Esophagus squamous epithelium (tissue), 5 donors: Measurements from ENCODE around the gene CCDC50. TPM values are rescaled to one million over a fixed set of nuclear protein-coding genes. Genes with fewer than 3 reads are reported as not detected.
A peak's percentile ranks its signal among the peaks of the same experiment; 100 is the strongest.

Experiments
- DNase-seq: peaks from one replicate; lab custom pipeline; 2025; lab: John Stamatoyannopoulos, UW
- H3K27ac ChIP-seq, 4 donors: fragments of 200-600 bp; sonication (generic); one replicate each; pipeline ENCODE4 v1.5.1; 2016 to 2019; ENCODE audit warnings: mild to moderate bottlenecking in 1 of 4
- H3K27me3 ChIP-seq, 4 donors: fragments of 200-600 bp; sonication (generic); 1 replicate in 3 of 4; 2 replicates in 1 of 4; pipeline versions ENCODE4 v1.5.1 to v1.6.0; 2017 to 2021; ENCODE audit warnings: antibody characterized with exemption in 1 of 4
- H3K36me3 ChIP-seq, 3 donors: fragments of 200-600 bp; sonication (generic); one replicate each; pipeline ENCODE4 v1.5.1; 2016 to 2019
- H3K4me1 ChIP-seq, 3 donors: fragments of 200-600 bp; sonication (generic); one replicate each; pipeline ENCODE4 v1.5.1; 2017 to 2019
- H3K4me3 ChIP-seq, 4 donors: fragments of 200-600 bp; sonication (generic); 1 replicate in 3 of 4; 2 replicates in 1 of 4; pipeline ENCODE4 v1.5.1; 2016 to 2019; ENCODE audit warnings: mild to moderate bottlenecking in 2 of 4, moderate library complexity in 1 of 4
- H3K9me3 ChIP-seq, 3 donors: fragments of 200-600 bp; sonication (generic); one replicate each; pipeline ENCODE4 v1.5.1; 2016 to 2019
- CTCF ChIP-seq, 6 experiments: fragments of 450-650 bp in 4 of 6; fragments of 200-600 bp in 2 of 6; sonication (generic) in 2 of 6; IDR thresholded peaks; one replicate each; pipeline ENCODE4 v1.5.1; 2016 to 2019; ENCODE audit warnings: antibody characterized with exemption in 6 of 6, mild to moderate bottlenecking in 4 of 6, moderate library complexity in 4 of 6
- POLR2A ChIP-seq, 4 donors: fragments of 450-650 bp; IDR thresholded peaks; one replicate each; pipeline ENCODE4 v1.6.1; 2017; ENCODE audit warnings: antibody characterized with exemption in 4 of 4, mild to moderate bottlenecking in 4 of 4, moderate library complexity in 3 of 4
- WGBS, 2 donors: methylation state at CpG; one replicate each; pipeline ENCODE4 v1.1.5; 2018; 5-methylcytosine and 5-hydroxymethylcytosine counted together
- intact Hi-C: fragments of 100-400 bp; cut with DNase I; formaldehyde crosslinking; loops from one replicate; pipeline ENCODE4 v1.15.0; 2022
- total RNA-seq, 4 donors: library from RNA; depleted of rRNA; stranded (reverse); fragments of >200 nt; gene quantifications; one replicate each; pipeline ENCODE4 v1.1.0, GENCODE V29; 2016
- donor health status: DM: yes; HTN: yes; CAD: no.

CCDC50 gene
- total RNA-seq, 4 donors from 2014 or later, result 12.7 to 56.6 (median 30.5) TPM

DNA sequence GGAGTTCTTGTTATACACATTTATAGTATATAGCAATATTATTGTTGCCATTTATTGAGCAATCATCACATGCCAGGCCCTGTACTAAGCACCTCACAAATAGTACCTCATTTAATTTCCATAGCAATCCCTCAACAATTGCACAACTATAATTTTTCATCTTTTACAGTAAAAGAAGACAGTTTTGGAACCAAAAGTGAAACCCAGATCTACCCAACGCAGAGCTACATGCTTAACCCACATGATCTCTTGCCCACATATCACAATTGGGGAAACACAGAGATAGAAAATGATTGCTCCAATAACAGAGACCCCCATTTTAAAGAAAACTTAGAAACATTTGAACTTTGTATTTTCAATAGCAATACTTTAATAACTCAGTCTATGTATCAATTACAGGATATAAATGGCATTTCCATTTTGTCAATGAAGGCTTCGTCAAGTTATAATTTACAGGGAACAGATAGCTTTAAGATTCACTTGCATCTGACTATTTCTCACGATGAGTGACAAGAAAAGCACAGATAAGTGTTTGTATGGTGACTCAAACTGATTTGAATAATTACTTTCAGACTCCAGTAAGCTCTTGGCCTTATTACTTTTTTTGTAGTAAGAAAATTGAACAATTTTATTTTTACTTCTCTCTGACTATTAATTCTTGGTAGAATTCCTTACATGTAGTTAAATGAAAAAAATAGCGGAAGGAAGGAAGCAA, 38.7 kb upstream of the CCDC50 start:
- Histone ChIP-seq H3K9me3 (no peaks in the 10 kb centered on the region), H3K27me3 (no peaks in the 10 kb centered on the region), H3K4me3 (peak overlapping the region in 1 of 4 donors; percentile 12), H3K36me3 (no peaks in the 10 kb centered on the region), H3K27ac (peak overlapping the region in 1 of 4 donors; percentile 13), H3K4me1 (no peaks in the 10 kb centered on the region)
- 53% methylated on average over 4 of the region's 4 CpGs for WGBS, 2 donors
- DNase-seq, result no peak
- intact Hi-C loops, result no loop called here
- no peak for TF ChIP-seq CTCF (IDR thresholded peaks at IDR 0.05)
- no peak for TF ChIP-seq POLR2A (IDR thresholded peaks at IDR 0.05)

- TF ChIP-seq CTCF (IDR thresholded peaks at IDR 0.05) (no peak), POLR2A (IDR thresholded peaks at IDR 0.05) (no peak)
- 71 to 85% methylated on average over 5 of the region's 5 CpGs for WGBS, 2 donors
- no peaks in the 10 kb centered on the region for H3K4me1 ChIP-seq
Observed at GRCh38 chr3:191292243-191293015, 36.8 kb upstream of the CCDC50 start.

GRCh38 chr3:191294291-191294690, 34.9 kb upstream of the CCDC50 start:
- Histone ChIP-seq H3K27ac (no peak overlapping the region), H3K4me3 (no peak overlapping the region), H3K36me3 (no peaks in the 10 kb centered on the region), H3K27me3 (no peaks in the 10 kb centered on the region), H3K4me1 (no peaks in the 10 kb centered on the region), H3K9me3 (no peaks in the 10 kb centered on the region)
- WGBS, 2 donors, result 93 to 100% methylated on average over 1 of the region's 1 CpG
- TF ChIP-seq POLR2A (IDR thresholded peaks at IDR 0.05) (no peak), CTCF (IDR thresholded peaks at IDR 0.05) (no peak)
- no peak for DNase-seq
- intact Hi-C loops, result no loop called here

More at GRCh38 chr3:191292243-191293015, 36.8 kb upstream of the CCDC50 start:
- no peak overlapping the region for H3K4me3 ChIP-seq
- no peak for DNase-seq
- no peaks in the 10 kb centered on the region for H3K9me3 ChIP-seq
- intact Hi-C loops, result no loop called here
- no peak overlapping the region for H3K27ac ChIP-seq
- H3K27me3 ChIP-seq, result no peaks in the 10 kb centered on the region
- no peaks in the 10 kb centered on the region for H3K36me3 ChIP-seq

GRCh38 chr3:191296041-191296541, 33.1 kb upstream of the CCDC50 start:
- H3K27me3 ChIP-seq, result no peaks in the 10 kb centered on the region
- no peaks in the 10 kb centered on the region for H3K36me3 ChIP-seq
- no peak for TF ChIP-seq CTCF (IDR thresholded peaks at IDR 0.05)
- TF ChIP-seq POLR2A (IDR thresholded peaks at IDR 0.05), result no peak
- intact Hi-C loops, result no loop called here
- no peak overlapping the region for H3K27ac ChIP-seq
- no peaks in the 10 kb centered on the region for H3K9me3 ChIP-seq
- no peaks in the 10 kb centered on the region for H3K4me1 ChIP-seq
- WGBS, 2 donors, result 56 to 65% methylated on average over 4 of the region's 4 CpGs
- H3K4me3 ChIP-seq, result no peak overlapping the region
- no peak for DNase-seq

- no peaks in the 10 kb centered on the region for H3K9me3 ChIP-seq
- intact Hi-C loops, result no loop called here
- no peak for DNase-seq
- H3K4me3 ChIP-seq, result no peak overlapping the region
- H3K36me3 ChIP-seq, result no peaks in the 10 kb centered on the region
- TF ChIP-seq POLR2A (IDR thresholded peaks at IDR 0.05) (no peak), CTCF (IDR thresholded peaks at IDR 0.05) (no peak)
- H3K27ac ChIP-seq, result no peak overlapping the region
- no peaks in the 10 kb centered on the region for H3K4me1 ChIP-seq
- H3K27me3 ChIP-seq, result no peaks in the 10 kb centered on the region
Observed at GRCh38 chr3:191298846-191299245, 30.3 kb upstream of the CCDC50 start.
